ENCODE results near the gene USP20. TPM values are rescaled to one million over a fixed set of nuclear protein-coding genes. Genes with fewer than 3 reads are reported as not detected.

USP20 gene
- total and polyA plus RNA-seq, 10 of the 15 experiments (the other 5 are each of a cell fraction or from before 2014, with no cell fraction given): 0.66 to 23.3 (median 11.0) TPM

DNA sequence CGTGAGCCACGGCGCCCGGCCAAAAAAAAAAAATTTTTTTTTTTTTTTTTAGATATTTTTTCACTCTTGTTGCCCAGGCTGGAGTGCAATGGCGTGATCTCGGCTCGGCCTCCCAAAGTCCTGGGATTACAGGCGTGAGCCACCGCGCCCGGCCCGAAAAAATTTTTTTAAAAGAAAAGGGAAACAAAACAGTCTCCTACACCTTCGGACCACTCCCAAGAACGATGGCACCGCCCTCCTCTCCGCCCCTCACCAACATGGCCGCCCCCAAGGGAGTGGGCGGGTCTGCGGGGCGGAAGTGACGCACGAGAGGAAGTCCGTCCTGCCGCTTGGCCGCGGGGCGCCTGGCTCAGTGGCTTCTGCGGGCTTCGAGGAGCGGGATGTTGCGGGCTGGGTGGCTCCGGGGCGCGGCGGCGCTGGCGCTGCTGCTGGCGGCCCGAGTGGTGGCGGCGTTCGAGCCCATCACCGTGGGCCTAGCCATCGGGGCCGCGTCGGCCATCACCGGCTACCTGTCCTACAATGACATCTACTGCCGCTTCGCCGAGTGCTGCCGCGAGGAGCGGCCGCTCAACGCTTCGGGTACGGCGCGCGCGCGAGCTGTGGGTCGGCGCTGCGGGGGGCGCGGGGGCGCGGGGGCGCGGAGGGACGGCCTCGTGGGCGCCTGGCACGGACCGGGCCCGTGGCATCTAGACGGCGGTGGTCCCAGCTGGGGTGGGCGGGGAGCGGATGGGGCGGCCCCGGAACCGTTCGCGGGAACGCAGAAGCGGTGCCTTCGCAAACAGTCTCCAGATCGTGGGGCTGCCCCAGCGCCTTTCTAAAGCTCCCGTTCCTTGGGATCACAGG lies 32.2 kb upstream of the USP20 start, which contains the start of gene TOR1B (continued):
- TF ChIP-seq EGR1 (IDR thresholded peaks at IDR 0.05; ENCODE audit: borderline replicate concordance in 1 of 2, low read depth in 2 of 2, low read length in 2 of 2) (peak in 1 of 2 experiments; percentile 96; a peak in 2 of 3 replicates), MTA2 (IDR thresholded peaks at IDR 0.05; ENCODE audit: low read depth) (no peak), MEF2B (IDR thresholded peaks at IDR 0.05; ENCODE audit: partially characterized antibody, poor library complexity, severe bottlenecking) (peak; percentile 56), RAD51 (IDR thresholded peaks at IDR 0.05) (no peak), ATF7 (IDR thresholded peaks at IDR 0.05; ENCODE audit: low read depth) (no peak), GATAD2B (conservative IDR thresholded peaks at IDR 0.05; ENCODE audit: low read depth) (peak; percentile 98), BACH1 (IDR thresholded peaks at IDR 0.05; ENCODE audit: borderline replicate concordance) (peak; percentile 74), TCF12 (IDR thresholded peaks at IDR 0.05; ENCODE audit: low read depth, low read length) (peak; percentile 15; the same call in 1 of the 2 replicates), POLR2AphosphoS5 (IDR thresholded peaks at IDR 0.05; ENCODE audit: low read length) (peak; percentile 76; the same call in 1 of the 2 replicates), HDGF (IDR thresholded peaks at IDR 0.05) (no peak)
- TF ChIP-seq, protein P1, sequence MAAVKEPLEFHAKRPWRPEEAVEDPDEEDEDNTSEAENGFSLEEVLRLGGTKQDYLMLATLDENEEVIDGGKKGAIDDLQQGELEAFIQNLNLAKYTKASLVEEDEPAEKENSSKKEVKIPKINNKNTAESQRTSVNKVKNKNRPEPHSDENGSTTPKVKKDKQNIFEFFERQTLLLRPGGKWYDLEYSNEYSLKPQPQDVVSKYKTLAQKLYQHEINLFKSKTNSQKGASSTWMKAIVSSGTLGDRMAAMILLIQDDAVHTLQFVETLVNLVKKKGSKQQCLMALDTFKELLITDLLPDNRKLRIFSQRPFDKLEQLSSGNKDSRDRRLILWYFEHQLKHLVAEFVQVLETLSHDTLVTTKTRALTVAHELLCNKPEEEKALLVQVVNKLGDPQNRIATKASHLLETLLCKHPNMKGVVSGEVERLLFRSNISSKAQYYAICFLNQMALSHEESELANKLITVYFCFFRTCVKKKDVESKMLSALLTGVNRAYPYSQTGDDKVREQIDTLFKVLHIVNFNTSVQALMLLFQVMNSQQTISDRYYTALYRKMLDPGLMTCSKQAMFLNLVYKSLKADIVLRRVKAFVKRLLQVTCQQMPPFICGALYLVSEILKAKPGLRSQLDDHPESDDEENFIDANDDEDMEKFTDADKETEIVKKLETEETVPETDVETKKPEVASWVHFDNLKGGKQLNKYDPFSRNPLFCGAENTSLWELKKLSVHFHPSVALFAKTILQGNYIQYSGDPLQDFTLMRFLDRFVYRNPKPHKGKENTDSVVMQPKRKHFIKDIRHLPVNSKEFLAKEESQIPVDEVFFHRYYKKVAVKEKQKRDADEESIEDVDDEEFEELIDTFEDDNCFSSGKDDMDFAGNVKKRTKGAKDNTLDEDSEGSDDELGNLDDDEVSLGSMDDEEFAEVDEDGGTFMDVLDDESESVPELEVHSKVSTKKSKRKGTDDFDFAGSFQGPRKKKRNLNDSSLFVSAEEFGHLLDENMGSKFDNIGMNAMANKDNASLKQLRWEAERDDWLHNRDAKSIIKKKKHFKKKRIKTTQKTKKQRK (IDR thresholded peaks at IDR 0.05; ENCODE audit: low read depth, low read length): no peak
- TF ChIP-seq, protein P2, sequence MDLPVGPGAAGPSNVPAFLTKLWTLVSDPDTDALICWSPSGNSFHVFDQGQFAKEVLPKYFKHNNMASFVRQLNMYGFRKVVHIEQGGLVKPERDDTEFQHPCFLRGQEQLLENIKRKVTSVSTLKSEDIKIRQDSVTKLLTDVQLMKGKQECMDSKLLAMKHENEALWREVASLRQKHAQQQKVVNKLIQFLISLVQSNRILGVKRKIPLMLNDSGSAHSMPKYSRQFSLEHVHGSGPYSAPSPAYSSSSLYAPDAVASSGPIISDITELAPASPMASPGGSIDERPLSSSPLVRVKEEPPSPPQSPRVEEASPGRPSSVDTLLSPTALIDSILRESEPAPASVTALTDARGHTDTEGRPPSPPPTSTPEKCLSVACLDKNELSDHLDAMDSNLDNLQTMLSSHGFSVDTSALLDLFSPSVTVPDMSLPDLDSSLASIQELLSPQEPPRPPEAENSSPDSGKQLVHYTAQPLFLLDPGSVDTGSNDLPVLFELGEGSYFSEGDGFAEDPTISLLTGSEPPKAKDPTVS (IDR thresholded peaks at IDR 0.05; ENCODE audit: low read depth, low read length): no peak
- TF ChIP-seq, protein P3, sequence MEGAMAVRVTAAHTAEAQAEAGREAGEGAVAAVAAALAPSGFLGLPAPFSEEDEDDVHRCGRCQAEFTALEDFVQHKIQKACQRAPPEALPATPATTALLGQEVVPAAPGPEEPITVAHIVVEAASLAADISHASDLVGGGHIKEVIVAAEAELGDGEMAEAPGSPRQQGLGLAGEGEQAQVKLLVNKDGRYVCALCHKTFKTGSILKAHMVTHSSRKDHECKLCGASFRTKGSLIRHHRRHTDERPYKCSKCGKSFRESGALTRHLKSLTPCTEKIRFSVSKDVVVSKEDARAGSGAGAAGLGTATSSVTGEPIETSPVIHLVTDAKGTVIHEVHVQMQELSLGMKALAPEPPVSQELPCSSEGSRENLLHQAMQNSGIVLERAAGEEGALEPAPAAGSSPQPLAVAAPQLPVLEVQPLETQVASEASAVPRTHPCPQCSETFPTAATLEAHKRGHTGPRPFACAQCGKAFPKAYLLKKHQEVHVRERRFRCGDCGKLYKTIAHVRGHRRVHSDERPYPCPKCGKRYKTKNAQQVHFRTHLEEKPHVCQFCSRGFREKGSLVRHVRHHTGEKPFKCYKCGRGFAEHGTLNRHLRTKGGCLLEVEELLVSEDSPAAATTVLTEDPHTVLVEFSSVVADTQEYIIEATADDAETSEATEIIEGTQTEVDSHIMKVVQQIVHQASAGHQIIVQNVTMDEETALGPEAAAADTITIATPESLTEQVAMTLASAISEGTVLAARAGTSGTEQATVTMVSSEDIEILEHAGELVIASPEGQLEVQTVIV (IDR thresholded peaks at IDR 0.05; ENCODE audit: borderline replicate concordance, partially characterized antibody): no peak
- TF ChIP-seq, protein P4, sequence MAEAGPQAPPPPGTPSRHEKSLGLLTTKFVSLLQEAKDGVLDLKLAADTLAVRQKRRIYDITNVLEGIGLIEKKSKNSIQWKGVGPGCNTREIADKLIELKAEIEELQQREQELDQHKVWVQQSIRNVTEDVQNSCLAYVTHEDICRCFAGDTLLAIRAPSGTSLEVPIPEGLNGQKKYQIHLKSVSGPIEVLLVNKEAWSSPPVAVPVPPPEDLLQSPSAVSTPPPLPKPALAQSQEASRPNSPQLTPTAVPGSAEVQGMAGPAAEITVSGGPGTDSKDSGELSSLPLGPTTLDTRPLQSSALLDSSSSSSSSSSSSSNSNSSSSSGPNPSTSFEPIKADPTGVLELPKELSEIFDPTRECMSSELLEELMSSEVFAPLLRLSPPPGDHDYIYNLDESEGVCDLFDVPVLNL (IDR thresholded peaks at IDR 0.05; ENCODE audit: low read depth, low read length): no peak
- TF ChIP-seq, protein P5, sequence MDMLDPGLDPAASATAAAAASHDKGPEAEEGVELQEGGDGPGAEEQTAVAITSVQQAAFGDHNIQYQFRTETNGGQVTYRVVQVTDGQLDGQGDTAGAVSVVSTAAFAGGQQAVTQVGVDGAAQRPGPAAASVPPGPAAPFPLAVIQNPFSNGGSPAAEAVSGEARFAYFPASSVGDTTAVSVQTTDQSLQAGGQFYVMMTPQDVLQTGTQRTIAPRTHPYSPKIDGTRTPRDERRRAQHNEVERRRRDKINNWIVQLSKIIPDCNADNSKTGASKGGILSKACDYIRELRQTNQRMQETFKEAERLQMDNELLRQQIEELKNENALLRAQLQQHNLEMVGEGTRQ (IDR thresholded peaks at IDR 0.05; ENCODE audit: borderline replicate concordance, low read depth, low read length): no peak
